SH-SY5Y (cell line): ENCODE measurements around the gene SPINK9.

Source experiments
- GATA2 ChIP-seq: IDR thresholded peaks from 2 replicates; pipeline ENCODE4 v1.6.1; 2011; ENCODE audit warnings: mild to moderate bottlenecking, low read depth, low read length
- GATA3 ChIP-seq: IDR thresholded peaks from 2 replicates; pipeline ENCODE4 v1.6.1; 2011; ENCODE audit warnings: low read depth, mild to moderate bottlenecking, low read length, moderate library complexity

SPINK9 gene

GRCh38 chr5:148384380-148384737 lies 49.0 kb downstream of the SPINK9 start:
- no peak for TF ChIP-seq GATA2
- TF ChIP-seq GATA3 = no peak

GRCh38 chr5:148385094-148385493 lies 49.7 kb downstream of the SPINK9 start:
- TF ChIP-seq GATA2 (no peak), GATA3 (no peak)

- no peak for TF ChIP-seq GATA3
- no peak for TF ChIP-seq GATA2
Measured at GRCh38 chr5:148386041-148386440, 50.7 kb downstream of the SPINK9 start.

- TF ChIP-seq GATA2 = no peak
- TF ChIP-seq GATA3 = no peak
Measured at GRCh38 chr5:148387325-148387724, 52.0 kb downstream of the SPINK9 start.

- TF ChIP-seq GATA2 (no peak), GATA3 (no peak)
Measured at GRCh38 chr5:148388696-148389095, 53.3 kb downstream of the SPINK9 start.
